ENCODE results near the gene MRAS. TPM values are rescaled to one million over a fixed set of nuclear protein-coding genes. Genes with fewer than 3 reads are reported as not detected.
"Not testable (repeated sequence)": the region's sequence is repeated elsewhere in the genome, so short reads cannot be mapped to it uniquely, and the experiment has no call there.

MRAS gene
- total RNA-seq, 1 experiment from 2014 or later = 37.5 TPM

GRCh38 chr3:138405001-138405400 lies 56.6 kb downstream of the MRAS start:
- in situ Hi-C loops (cut with HindIII; ENCODE audit: low sequenced_read_pairs) = no loop called here
- DNase-seq (ENCODE audit: low spot score) = no peak

DNA sequence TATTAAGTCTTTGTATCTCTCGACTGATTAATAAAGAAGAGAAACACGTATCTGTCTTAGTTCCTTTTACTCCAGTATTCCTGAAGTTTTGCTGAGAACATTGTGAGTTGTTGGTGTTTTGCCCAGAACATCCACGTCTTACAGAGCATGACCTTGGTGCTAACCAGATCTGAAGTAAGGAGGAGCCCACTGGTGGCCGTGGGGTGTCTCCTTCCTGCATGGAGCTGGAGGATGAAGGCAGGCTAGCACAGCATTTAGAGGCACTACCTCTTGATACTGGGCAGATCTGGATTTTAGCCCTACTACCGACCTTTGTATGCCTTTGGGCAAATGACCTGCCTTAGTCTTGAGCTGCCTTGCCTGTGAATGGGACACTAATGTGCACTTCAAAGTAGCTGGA lies 57.1 kb downstream of the MRAS start:
- no peak for DNase-seq (ENCODE audit: low spot score)
- in situ Hi-C loops (cut with HindIII; ENCODE audit: low sequenced_read_pairs) = no loop called here

- DNase-seq (ENCODE audit: low spot score) = no peak
- in situ Hi-C loops (cut with HindIII; ENCODE audit: low sequenced_read_pairs) = no loop called here
Measured at GRCh38 chr3:138406606-138407005, 58.2 kb downstream of the MRAS start.

GRCh38 chr3:138407236-138407907 lies 59.0 kb downstream of the MRAS start:
- no peak for DNase-seq (ENCODE audit: low spot score)
- in situ Hi-C loops (cut with HindIII; ENCODE audit: low sequenced_read_pairs) = no loop called here

- DNase-seq (ENCODE audit: low spot score) = no peak
- in situ Hi-C loops (cut with HindIII; ENCODE audit: low sequenced_read_pairs) = no loop called here
Measured at GRCh38 chr3:138408751-138409570, 60.6 kb downstream of the MRAS start.

- no peak for DNase-seq (ENCODE audit: low spot score)
- in situ Hi-C loops (cut with HindIII; ENCODE audit: low sequenced_read_pairs) = no loop called here
Measured at GRCh38 chr3:138412821-138413551, 64.6 kb downstream of the MRAS start.

DNA sequence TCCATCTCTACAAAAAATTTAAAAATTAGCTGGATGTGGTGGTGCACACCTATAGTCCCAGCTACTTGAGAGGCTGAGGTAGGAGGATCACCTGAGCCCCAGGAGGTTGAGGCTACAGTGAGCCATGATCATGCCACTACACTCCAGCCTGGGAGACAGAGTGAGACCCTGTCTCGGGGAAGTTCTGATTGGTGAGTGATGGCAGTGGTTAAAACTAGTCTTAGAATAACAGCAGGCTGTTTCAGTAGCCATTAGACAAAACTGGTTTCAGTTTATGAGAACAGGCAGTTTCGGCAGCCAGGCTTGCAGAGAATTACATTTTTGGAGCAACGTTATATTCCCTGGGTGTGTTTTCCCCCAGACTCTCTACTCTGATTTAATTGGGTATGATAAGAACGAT lies 67.9 kb downstream of the MRAS start:
- DNase-seq (ENCODE audit: low spot score); in situ Hi-C loops (cut with HindIII; ENCODE audit: low sequenced_read_pairs): not testable (repeated sequence)

DNA sequence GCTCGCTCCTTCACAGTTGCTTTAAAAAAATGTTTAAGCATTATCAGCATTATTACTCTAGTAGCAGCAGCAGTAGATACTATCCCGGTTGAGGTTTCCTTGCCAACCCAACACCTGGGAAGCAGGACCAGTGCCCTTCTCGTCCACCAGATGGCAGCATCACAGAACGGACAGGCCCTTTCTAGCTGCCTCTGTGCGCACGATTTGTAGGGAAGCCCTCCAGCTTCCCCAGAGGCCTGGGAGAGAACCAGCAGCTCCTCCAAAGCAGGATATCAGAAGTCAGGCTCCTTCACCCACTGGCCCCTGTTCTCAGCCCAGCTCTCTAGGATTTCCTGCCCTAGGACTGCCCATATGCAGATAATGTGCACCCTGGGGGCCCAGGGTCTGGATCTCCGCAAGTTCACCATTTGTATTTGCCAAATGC lies 69.2 kb downstream of the MRAS start:
- peak; percentile 90 for DNase-seq (ENCODE audit: low spot score)
- in situ Hi-C loops (cut with HindIII; ENCODE audit: low sequenced_read_pairs) = no loop called here

GRCh38 chr3:138418601-138419206 lies 70.3 kb downstream of the MRAS start:
- no peak for DNase-seq (ENCODE audit: low spot score)
- in situ Hi-C loops (cut with HindIII; ENCODE audit: low sequenced_read_pairs) = no loop called here

DNA sequence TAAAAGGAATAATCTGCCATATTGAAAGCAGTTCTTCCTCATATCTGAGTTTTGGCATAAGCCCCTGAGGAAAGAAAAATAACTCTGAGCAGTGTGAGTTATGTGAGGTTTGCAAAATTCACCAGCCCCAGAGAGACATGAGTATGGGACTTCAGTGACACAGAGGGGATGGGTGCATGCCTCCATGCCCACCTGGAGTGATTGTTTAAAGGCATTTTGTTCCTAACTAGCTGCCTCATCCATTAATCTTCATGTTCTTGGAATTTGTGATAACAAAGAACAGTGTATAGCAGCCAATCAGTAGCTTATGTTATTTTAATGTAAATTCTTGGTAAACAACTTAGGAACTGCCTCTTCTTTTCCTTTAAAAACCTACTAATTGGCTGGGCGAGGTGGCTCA lies 74.9 kb downstream of the MRAS start:
- no peak for DNase-seq (ENCODE audit: low spot score)
- in situ Hi-C loops (cut with HindIII; ENCODE audit: low sequenced_read_pairs) = no loop called here

DNA sequence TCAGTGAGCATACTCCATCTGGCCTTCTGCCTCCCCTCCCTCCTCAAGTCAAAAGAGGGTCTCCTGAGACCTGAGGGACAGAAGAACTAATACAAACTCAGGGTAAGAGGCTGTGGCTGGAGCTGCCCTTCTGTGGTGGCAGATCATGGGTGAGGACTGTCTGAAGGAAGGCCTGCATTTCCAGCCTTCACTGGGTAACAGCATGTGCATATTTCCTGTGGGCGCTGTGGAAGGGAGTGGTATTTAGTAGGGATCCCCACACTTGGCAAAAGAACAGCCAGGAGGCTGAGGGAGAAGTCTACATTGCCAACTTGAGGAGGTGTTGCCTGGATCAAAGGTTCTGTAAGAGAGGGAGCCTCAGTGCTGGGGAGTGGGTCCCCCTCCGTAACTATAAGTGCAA lies 75.9 kb downstream of the MRAS start:
- in situ Hi-C loops (cut with HindIII; ENCODE audit: low sequenced_read_pairs) = no loop called here
- DNase-seq (ENCODE audit: low spot score) = no peak

GRCh38 chr3:138426211-138426610 lies 77.8 kb downstream of the MRAS start:
- in situ Hi-C loops (cut with HindIII; ENCODE audit: low sequenced_read_pairs) = no loop called here
- DNase-seq (ENCODE audit: low spot score) = no peak

DNA sequence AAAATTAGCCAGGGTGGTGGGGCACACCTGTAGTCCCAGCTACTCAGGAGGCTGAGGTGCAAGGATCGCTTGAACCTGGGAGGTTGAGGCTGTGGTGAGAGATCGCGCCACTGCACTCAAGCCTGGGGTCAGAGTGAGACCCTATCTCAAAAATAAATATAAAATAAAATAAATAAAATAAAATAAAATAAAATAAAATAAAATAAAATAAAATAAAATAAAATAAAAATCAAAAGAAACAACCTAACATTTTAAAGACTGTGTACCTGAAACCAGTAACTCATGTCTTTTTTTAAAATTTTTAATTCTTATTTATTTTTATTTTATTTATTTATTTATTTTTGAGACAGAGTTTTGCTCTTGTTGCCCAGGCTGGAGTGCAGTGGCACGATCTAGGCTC lies 78.4 kb downstream of the MRAS start:
- DNase-seq (ENCODE audit: low spot score); in situ Hi-C loops (cut with HindIII; ENCODE audit: low sequenced_read_pairs): not testable (repeated sequence)

GRCh38 chr3:138429665-138430064 lies 81.3 kb downstream of the MRAS start:
- DNase-seq (ENCODE audit: low spot score) = no peak
- in situ Hi-C loops (cut with HindIII; ENCODE audit: low sequenced_read_pairs) = no loop called here

DNA sequence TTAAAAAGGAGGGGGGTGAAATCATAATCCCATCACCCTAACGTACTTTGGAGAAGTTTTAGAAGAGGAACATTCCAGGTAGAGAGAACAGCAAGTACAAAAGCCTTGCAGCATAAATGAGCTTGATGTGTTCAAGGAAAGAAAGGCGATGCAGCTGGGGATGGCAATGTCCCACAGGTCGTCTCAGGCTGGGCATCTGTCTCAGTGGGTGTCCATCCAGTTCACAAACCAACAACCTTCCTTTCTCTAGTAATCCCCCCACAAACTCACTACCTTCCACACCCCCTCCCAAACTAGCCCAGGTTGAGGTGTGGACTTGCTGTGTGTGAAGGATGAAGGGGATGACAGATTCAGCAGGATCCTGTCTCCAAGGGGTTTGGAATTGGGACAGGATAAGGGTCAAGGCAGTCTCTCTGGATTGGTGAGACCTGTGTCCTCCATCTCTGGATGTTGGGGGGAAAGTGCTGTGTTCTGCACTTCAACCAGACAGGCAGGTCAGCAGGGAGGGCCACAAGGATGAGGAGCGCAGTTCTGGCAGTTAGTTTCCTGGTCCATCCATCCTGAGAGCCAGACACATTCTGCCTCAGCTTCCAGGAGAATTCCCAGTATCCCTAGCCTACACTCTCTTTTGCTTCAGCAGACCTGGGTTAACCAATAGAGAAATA lies 84.3 kb downstream of the MRAS start:
- in situ Hi-C loops (cut with HindIII; ENCODE audit: low sequenced_read_pairs) = no loop called here

DNA sequence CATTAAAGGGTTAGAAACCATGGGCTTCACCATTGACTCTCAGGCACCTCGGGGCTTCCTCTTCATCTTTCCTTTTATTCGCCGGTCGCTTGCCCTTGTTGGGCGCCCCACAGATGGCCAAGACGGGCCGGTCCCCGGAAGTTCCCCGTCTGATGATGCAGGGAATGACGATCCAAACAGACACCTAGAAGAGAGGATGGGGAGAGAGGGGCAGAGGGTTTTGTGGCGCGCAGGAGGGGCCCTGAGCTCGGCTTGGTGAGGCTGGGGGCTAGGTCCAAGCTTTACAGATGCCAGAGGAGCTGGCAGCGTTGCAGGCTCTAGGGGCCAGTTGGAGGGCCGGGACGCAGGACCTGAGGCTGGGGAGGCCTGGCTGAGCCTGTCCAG lies 85.5 kb downstream of the MRAS start:
- DNase-seq (ENCODE audit: low spot score) = no peak
- in situ Hi-C loops (cut with HindIII; ENCODE audit: low sequenced_read_pairs) = no loop called here

More for the DNA sequence above, 84.3 kb downstream of the MRAS start:
- no peak for DNase-seq (ENCODE audit: low spot score)

DNA sequence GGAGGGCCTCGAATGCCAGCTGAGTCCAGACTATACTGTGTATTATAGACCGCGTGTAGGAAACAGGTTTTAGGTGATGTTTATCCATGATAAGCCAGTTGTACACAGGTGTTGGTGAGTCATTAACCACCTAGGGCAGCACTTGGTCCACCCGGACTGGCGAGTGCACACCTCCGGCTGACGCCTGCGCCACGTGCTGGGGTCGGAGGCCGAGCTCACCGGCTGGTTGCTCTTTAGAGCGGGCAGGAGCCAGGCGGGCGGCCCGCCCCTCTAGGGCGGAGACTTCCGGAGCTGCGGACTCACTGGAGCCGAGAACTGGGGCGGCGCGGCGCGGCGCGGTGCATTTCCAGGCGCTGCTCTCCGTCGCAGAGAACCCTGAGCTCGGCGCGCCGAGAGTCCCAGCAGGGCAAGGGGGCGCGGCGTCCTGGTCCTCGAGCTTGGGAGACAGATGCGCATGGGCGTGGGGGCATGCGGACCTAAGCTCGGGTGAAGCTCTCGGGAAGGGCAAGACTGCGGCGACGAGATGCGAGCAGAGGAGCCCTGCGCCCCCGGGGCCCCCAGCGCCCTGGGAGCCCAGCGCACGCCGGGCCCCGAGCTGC lies 86.0 kb downstream of the MRAS start, which contains the start of gene ESYT3:
Gene ESYT3 (plus strand): TSS at position 341 of the 599 bp plus-strand sequence. CDS start 183 bp downstream, at position 524.
- peak; percentile 64 for DNase-seq (ENCODE audit: low spot score)
- in situ Hi-C loops (cut with HindIII; ENCODE audit: low sequenced_read_pairs) = no loop called here

- DNase-seq (ENCODE audit: low spot score) = no peak
- in situ Hi-C loops (cut with HindIII; ENCODE audit: low sequenced_read_pairs) = no loop called here
Measured at GRCh38 chr3:138434875-138435772, 86.7 kb downstream of the MRAS start.

Data from G401 (cell line).